Brain microvascular endothelial cell (primary cell): Measurements from ENCODE around the gene MUC5B.

Experiments
- DNase-seq: peaks from one replicate; pipeline ENCODE4 v3.0.0-alpha.2; 2020
- H3K27ac ChIP-seq: fragments of 250-450 bp; sonication (Bioruptor Pico); 2 replicates; pipeline ENCODE4 v1.5.1; 2020; ENCODE audit warnings: mild to moderate bottlenecking, moderate library complexity
- H3K27me3 ChIP-seq: fragments of 250-450 bp; sonication (Bioruptor Pico); replicated peaks from 2 replicates; pipeline ENCODE4 v1.5.1; 2020; ENCODE audit warnings: mild to moderate bottlenecking
- H3K36me3 ChIP-seq: fragments of 250-450 bp; sonication (Bioruptor Pico); replicated peaks from 2 replicates; pipeline ENCODE4 v1.5.1; 2020; ENCODE audit warnings: mild to moderate bottlenecking
- H3K4me3 ChIP-seq: 2 replicates; pipeline ENCODE4 v1.5.1; 2011; ENCODE audit warnings: low read depth, mild to moderate bottlenecking, control low read depth, low read length, moderate library complexity
- in situ Hi-C: cut with HindIII; loops from 2 replicates; pipeline ENCODE4 v1.10.0; 2017; ENCODE audit warnings: low sequenced_read_pairs, low pct_ligation_motif_present
- TF ChIP-seq, protein P1 (sequence below): IDR thresholded peaks from 2 replicates; pipeline ENCODE4 v1.5.1; 2011; ENCODE audit warnings: low read depth, mild to moderate bottlenecking, moderate library complexity, low read length, control low read depth, inconsistent platforms; ENCODE audit errors: missing control alignments

Gene MUC5B

DNA sequence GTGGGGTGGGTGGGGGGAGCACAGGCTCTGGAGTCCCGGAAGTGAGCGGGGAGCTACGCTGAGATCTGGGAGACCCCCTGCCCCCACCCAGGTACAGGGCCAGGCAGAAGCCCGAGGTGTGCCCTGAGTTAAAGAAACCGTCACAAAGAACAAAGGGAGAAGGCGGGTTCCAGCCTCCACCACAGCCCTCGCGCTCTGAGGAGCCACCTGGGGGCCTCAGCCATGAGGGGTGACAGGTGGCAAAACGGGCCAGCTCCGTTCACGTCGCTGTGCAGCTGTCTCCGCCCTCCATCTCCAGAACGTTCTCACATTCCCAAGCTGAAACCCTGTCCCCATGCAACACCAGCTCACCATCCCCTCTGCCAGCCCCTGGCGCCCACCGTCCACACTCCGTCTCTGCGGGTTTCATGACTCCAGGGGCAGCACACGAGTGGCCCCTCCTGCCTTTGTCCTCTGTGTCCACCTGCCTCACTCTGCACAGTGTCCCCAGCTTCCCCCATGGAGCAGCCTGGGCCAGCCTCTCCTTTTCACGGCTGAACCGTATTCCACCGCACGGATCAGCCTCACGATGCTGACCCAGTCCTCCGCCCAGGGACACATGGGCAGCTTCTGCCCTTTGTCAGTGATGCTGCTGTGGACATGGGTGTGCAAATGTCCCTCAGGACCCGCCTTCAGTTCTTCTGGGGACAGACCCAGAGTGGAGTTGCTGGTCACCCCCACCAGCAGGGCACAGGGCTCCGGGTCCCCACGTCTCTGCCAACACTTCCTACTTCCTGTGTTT, 1.7 kb upstream of the MUC5B start:
- H3K27ac ChIP-seq = no peak overlapping the region
- no peak overlapping the region for H3K4me3 ChIP-seq
- TF ChIP-seq, protein P1, sequence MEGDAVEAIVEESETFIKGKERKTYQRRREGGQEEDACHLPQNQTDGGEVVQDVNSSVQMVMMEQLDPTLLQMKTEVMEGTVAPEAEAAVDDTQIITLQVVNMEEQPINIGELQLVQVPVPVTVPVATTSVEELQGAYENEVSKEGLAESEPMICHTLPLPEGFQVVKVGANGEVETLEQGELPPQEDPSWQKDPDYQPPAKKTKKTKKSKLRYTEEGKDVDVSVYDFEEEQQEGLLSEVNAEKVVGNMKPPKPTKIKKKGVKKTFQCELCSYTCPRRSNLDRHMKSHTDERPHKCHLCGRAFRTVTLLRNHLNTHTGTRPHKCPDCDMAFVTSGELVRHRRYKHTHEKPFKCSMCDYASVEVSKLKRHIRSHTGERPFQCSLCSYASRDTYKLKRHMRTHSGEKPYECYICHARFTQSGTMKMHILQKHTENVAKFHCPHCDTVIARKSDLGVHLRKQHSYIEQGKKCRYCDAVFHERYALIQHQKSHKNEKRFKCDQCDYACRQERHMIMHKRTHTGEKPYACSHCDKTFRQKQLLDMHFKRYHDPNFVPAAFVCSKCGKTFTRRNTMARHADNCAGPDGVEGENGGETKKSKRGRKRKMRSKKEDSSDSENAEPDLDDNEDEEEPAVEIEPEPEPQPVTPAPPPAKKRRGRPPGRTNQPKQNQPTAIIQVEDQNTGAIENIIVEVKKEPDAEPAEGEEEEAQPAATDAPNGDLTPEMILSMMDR = no peak
- no peak for DNase-seq
- H3K36me3 ChIP-seq = no peaks in the 10 kb centered on the region
- in situ Hi-C loops = no loop called here
- no peaks in the 10 kb centered on the region for H3K27me3 ChIP-seq

GRCh38 chr11:1221848-1222311, 986 bp upstream of the MUC5B start:
- TF ChIP-seq, protein P1 = no peak
- no peak overlapping the region for H3K4me3 ChIP-seq
- DNase-seq = no peak
- no peak overlapping the region for H3K27ac ChIP-seq
- no peaks in the 10 kb centered on the region for H3K36me3 ChIP-seq
- in situ Hi-C loops = no loop called here
- H3K27me3 ChIP-seq = no peaks in the 10 kb centered on the region

DNA sequence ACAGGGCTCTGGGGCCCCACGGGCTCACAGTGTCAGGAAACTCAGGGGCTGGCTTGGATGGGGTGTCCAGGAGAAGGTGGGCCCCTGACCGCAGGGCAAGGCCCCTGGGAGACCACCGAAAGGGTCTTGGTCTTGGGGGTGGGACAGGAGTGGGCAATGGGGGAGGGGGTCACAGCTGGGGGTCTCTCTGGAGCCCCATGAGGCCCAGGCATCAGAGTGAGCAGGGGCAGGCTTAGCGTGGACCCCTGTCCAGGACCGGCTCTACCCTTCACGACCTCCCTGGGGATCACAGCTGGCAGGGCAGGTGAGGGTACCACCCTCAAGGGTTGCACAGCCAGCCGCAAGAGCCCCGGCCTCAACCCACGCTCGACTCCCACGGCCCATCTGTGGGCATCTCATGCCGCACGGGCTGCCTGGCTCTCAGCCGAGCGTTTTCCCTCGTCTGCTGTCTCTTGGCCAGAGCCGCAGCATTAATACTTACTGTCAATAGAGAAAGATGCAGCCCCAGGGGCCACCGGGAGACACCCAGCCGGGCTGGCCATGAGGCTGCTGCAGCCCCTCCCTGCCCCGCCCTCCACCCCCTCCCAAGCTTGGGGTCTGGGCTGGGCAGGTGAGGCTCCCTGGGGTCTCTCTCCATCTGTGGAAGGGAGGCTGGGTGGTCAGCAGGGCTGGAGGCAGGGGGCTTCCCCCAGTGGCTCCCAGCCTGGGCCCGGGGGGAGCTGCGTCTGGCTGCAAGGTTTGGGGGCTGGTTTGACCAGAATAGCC, 662 bp downstream of the MUC5B start:
- no peaks in the 10 kb centered on the region for H3K36me3 ChIP-seq
- no peak for DNase-seq
- H3K27me3 ChIP-seq = no peaks in the 10 kb centered on the region
- no peak overlapping the region for H3K27ac ChIP-seq
- TF ChIP-seq, protein P1 = no peak
- in situ Hi-C loops = no loop called here
- no peak overlapping the region for H3K4me3 ChIP-seq

DNA sequence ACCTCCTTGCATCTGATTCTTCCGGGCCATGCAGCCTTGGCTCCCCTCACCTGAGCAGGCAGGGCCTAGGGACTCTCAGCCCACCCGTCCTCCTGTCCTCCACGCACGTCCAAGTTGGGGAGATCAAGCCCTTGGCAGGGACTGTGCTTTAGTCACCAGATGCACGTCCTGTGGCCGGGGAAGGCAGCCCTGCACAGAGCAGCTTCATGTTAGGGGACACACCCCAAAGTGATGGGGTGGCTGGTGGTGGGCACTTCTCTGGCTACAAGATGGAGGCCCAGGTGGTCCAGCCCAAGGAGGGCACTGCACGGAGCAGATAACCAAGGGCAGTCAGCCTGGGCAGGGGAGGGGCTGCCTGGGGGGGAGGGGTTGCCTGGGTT, 1.2 kb downstream of the MUC5B start:
- in situ Hi-C loops = no loop called here
- Histone ChIP-seq H3K27ac (no peak overlapping the region), H3K36me3 (no peaks in the 10 kb centered on the region), H3K4me3 (no peak overlapping the region), H3K27me3 (no peaks in the 10 kb centered on the region)
- DNase-seq = no peak
- TF ChIP-seq, protein P1 = no peak

DNA sequence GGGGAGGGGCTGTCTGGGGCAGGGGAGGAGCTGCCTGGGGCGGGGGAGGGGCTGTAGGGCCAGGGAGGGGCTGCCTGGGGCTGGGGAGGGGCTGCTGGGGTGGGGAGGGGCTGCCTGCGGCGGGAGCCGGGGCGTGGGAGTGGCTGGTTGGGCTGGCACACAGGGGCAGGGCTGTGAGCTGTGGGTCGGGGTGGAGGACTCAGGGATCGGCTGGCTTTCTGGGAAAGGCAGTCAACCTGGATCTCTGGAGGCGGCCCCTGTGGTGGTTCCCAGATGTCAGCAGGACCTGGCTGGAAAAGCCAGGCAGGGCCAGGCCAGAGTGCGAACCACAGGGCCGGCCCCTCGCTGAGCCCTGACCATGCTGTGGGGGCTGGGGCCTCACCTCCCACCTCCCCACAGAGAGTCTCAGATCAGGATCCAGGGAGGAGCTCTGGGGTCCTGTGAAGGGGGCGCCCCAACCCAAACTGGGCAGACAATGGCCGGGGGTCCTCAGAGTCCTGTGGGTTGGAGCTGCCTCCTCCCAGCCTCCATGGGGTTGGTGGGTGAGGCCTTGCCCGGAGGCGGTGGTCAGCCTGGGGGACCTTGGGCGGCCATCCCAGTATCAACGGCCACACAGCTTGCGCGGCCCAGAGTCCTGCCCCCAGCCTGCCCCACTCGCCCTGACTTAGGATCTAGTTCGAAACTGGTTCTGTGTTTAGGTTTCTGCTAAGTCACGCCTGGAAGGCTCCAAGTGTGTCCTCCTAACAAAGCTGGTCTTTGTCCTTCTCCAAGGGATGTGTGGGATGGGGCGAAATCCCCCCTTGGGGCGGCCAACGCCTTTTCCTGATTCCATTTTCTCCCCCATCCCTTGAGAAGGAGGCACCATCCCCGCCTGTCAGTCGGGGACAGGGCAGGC, 1.9 kb downstream of the MUC5B start:
- no peak for DNase-seq
- H3K36me3 ChIP-seq = no peaks in the 10 kb centered on the region
- TF ChIP-seq, protein P1 = no peak
- in situ Hi-C loops = no loop called here
- no peak overlapping the region for H3K4me3 ChIP-seq
- no peaks in the 10 kb centered on the region for H3K27me3 ChIP-seq
- H3K27ac ChIP-seq = no peak overlapping the region
